ENCODE data around the gene DDX6. TPM values are rescaled to one million over a fixed set of nuclear protein-coding genes. Genes with fewer than 3 reads are reported as not detected.
A peak's percentile ranks its signal among the peaks of the same experiment; 100 is the strongest.
"Not testable (repeated sequence)": the region's sequence is repeated elsewhere in the genome, so short reads cannot be mapped to it uniquely, and the experiment has no call there.

Gene DDX6
- total RNA-seq, 1 donor from 2014 or later = 120 TPM

DNA sequence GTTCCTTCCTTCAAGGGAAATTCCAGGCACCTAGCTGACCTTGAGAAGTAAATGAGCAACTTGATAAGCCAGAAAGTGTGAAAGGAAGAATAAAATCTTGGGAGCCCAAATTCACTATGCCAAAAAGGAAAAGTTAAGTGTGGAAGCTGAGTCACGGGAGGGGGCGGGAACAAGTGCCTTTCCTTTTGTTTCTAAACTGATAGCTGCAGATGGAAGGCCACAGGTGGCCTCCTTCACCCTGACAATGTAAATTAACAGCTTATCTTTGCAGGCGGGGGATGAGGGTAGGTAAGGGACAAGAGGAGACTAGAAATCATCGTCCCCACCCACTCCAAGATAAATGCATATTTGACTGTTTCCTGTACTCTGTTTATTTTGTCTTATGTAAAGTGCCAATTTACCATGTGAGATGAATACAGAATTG, 75.1 kb downstream of the DDX6 start:
- H3K27me3 ChIP-seq (ENCODE audit: low read depth) = no peaks in the 10 kb centered on the region
- peaks cover 14% of the 10 kb centered on the region for H3K4me1 ChIP-seq
- TF ChIP-seq, protein P1, sequence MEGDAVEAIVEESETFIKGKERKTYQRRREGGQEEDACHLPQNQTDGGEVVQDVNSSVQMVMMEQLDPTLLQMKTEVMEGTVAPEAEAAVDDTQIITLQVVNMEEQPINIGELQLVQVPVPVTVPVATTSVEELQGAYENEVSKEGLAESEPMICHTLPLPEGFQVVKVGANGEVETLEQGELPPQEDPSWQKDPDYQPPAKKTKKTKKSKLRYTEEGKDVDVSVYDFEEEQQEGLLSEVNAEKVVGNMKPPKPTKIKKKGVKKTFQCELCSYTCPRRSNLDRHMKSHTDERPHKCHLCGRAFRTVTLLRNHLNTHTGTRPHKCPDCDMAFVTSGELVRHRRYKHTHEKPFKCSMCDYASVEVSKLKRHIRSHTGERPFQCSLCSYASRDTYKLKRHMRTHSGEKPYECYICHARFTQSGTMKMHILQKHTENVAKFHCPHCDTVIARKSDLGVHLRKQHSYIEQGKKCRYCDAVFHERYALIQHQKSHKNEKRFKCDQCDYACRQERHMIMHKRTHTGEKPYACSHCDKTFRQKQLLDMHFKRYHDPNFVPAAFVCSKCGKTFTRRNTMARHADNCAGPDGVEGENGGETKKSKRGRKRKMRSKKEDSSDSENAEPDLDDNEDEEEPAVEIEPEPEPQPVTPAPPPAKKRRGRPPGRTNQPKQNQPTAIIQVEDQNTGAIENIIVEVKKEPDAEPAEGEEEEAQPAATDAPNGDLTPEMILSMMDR (IDR thresholded peaks at IDR 0.05) = no peak
- DNase-seq (no peak), ATAC-seq (peak in 1 of 2 donors; percentile 66)
- no peak overlapping the region for H3K4me3 ChIP-seq
- H3K27ac ChIP-seq = peak overlapping the region; percentile 36
- no peaks in the 10 kb centered on the region for H3K9me3 ChIP-seq
- no peaks in the 10 kb centered on the region for H3K36me3 ChIP-seq
- intact Hi-C loops (cut with DNase I) = no loop called here

DNA sequence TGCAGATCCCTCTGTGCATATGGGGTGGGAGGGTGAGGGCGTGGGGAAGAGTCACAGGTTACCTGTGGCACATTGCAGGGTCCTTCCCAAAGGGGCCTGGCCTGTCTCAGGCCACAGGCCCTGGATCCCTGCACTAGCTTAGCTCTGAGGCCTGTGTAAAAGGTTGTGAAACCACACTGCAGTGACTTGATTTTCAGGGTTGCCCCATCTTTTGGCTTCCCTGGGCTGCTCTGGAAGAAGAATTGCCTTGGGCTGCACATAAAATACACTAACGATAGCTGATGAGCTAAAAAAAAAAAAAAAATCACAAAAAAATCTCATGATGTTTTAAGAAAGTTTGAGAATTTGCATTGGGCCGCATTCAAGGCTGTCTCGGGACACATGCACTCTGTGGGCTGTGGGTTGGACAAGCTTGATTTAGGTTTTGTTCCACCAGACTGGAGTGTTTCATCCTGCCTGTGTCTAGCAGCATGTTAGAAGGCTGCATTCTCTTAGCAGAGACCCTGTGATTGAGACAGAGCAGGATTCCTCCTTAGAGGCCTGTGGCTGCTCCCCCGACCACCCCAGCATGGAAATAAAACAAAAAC, 75.6 kb downstream of the DDX6 start:
- Histone ChIP-seq H3K27me3 (ENCODE audit: low read depth) (no peaks in the 10 kb centered on the region), H3K4me3 (no peak overlapping the region), H3K4me1 (peaks cover 14% of the 10 kb centered on the region), H3K27ac (peak overlapping the region; percentile 36), H3K9me3 (no peaks in the 10 kb centered on the region), H3K36me3 (no peaks in the 10 kb centered on the region)
- TF ChIP-seq, protein P1 (IDR thresholded peaks at IDR 0.05) = no peak
- intact Hi-C loops (cut with DNase I) = no loop called here
- no peak for DNase-seq
- peak; percentile 50 to 66 for ATAC-seq

DNA sequence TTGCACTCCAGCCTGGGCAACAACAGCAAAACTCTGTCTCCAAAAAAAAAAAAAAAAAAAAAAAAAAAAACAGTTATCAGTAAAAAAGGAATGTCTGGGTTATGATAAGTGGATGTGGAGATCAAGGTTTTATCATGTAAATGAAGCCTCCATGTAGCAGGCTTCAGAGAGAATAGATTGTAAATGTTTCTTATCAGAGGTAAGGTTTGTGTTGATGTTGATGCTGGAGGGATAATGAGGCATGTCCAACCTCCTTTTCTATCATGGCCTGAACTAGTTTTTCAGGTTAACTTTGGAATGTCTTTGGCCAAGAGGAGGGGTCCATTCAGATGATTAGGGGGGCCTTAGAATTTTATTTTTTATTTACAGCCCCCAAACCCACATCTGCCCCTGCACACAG, 76.1 kb downstream of the DDX6 start:
- Histone ChIP-seq H3K27ac (no peak overlapping the region), H3K27me3 (ENCODE audit: low read depth) (no peaks in the 10 kb centered on the region), H3K4me1 (peaks cover 14% of the 10 kb centered on the region), H3K9me3 (no peaks in the 10 kb centered on the region), H3K36me3 (no peaks in the 10 kb centered on the region), H3K4me3 (no peak overlapping the region)
- intact Hi-C loops (cut with DNase I) = no loop called here
- ATAC-seq = no peak
- TF ChIP-seq, protein P1 (IDR thresholded peaks at IDR 0.05) = no peak
- DNase-seq = no peak

DNA sequence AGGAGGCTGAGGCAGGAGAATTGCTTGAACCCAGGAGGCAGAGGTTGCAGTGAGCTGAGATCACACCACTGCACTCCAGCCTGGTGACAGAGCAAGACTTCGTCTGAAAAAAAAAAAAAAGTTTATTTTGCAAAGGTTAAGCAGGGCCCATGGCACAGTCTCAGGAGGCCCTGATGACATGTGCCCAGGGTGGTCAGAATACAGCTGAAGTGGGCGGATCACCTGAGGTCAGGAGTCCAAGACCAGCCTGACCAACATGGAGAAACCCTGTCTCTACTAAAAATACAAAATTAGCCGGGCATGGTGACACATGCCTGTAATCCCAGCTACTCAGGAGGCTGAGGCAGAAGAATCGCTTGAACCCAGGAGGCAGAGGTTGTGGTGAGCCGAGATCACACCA, 76.5 kb downstream of the DDX6 start:
- H3K27ac ChIP-seq; H3K4me3 ChIP-seq; intact Hi-C loops (cut with DNase I); ATAC-seq; H3K9me3 ChIP-seq; H3K36me3 ChIP-seq; H3K27me3 ChIP-seq (ENCODE audit: low read depth); DNase-seq: not testable (repeated sequence)
- H3K4me1 ChIP-seq = peaks cover 14% of the 10 kb centered on the region

DNA sequence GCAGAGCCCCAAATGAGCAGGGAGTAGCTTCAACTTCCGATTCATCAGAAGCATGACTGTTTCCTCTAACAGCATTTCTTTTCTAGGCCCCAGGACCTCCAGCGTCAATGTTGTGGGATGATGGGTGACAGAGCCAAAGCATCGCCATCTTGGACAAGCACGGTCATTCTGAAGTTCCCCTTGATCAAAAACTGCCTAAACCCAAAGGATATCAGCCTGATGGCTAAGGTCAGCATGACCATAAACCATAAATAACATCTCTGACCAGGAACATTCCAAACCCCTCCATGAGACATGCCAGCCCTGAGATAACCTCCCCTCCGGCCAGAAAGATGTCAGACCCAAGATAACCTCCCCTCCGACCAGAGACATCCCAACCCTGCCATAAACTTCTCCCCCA, 82.7 kb downstream of the DDX6 start:
- H3K9me3 ChIP-seq = no peaks in the 10 kb centered on the region
- no peak overlapping the region for H3K4me3 ChIP-seq
- H3K36me3 ChIP-seq = no peaks in the 10 kb centered on the region
- no peak overlapping the region for H3K27ac ChIP-seq
- intact Hi-C loops (cut with DNase I) = no loop called here
- no peak for ATAC-seq
- H3K27me3 ChIP-seq (ENCODE audit: low read depth) = no peaks in the 10 kb centered on the region
- DNase-seq = no peak
- TF ChIP-seq, protein P1 (IDR thresholded peaks at IDR 0.05) = no peak
- H3K4me1 ChIP-seq = peaks cover 6% of the 10 kb centered on the region

DNA sequence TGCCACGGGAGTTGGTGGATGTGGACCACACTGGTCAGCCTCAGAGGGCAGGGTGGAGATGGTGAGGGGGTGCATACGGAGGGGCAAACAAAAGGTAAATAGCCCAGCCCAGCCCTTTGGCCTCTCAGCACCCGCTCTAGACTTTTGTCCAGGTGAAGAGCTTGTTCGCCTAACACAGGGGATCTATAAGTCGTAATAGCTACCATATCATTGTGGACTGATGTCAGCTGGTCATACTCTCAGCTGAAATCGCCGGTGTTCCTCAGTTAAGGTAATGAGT, 84.5 kb downstream of the DDX6 start:
- H3K36me3 ChIP-seq = no peaks in the 10 kb centered on the region
- DNase-seq (no peak), ATAC-seq (no peak)
- H3K4me1 ChIP-seq = peaks cover 6% of the 10 kb centered on the region
- H3K9me3 ChIP-seq = no peaks in the 10 kb centered on the region
- intact Hi-C loops (cut with DNase I) = no loop called here
- TF ChIP-seq, protein P1 (IDR thresholded peaks at IDR 0.05) = no peak
- H3K4me3 ChIP-seq = no peak overlapping the region
- no peak overlapping the region for H3K27ac ChIP-seq
- H3K27me3 ChIP-seq (ENCODE audit: low read depth) = no peaks in the 10 kb centered on the region
